ENCODE results near the gene RAB3C.
"Not testable (repeated sequence)": the region's sequence is repeated elsewhere in the genome, so short reads cannot be mapped to it uniquely, and the experiment has no call there.

Gene RAB3C

DNA sequence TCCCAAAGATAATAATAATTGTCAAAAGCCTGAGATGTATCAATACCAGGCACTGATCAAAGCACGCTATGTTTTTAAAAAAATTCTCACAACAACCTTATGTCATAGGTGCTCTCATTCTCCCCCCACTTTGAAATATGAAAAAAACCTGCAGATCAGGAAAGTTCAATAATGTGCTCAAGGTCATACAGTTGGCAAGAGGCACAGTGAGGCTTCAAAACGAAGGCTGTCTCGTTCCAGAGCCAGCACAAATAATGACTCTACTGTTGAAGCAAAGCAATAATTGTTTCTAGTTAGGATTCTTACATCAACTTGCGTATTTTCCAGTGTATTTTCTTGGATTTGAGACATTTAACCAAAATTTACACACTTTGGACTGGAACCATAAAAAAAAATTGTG lies 88.3 kb downstream of the RAB3C start:
- no peak for DNase-seq (ENCODE audit: low read depth, low spot score)
- no peak overlapping the region for H3K27ac ChIP-seq

DNA sequence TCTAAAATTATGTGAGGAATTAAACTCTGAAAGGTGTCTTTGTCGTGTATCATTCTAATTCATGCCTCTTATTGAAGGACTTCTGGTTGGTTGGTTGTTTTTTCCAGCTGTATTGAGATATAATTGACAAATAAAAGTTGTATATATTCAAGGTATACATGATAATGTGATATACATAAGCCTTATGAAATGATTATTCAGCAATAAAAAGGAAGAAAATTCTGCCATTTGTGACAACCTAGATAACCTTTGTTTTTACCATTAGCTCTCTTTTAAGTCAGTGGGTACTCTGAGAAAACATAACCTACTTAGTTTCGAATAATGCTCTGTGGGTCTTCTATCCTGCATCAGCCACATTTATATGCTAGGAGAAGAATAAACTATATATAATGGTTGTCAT lies 89.6 kb downstream of the RAB3C start:
- no peak for DNase-seq (ENCODE audit: low read depth, low spot score)
- no peak overlapping the region for H3K27ac ChIP-seq

GRCh38 chr5:58674070-58674469 lies 91.2 kb downstream of the RAB3C start:
- DNase-seq (ENCODE audit: low read depth, low spot score), result no peak
- H3K27ac ChIP-seq, result no peak overlapping the region

GRCh38 chr5:58674711-58675110 lies 91.8 kb downstream of the RAB3C start:
- no peak overlapping the region for H3K27ac ChIP-seq
- DNase-seq (ENCODE audit: low read depth, low spot score), result no peak

DNA sequence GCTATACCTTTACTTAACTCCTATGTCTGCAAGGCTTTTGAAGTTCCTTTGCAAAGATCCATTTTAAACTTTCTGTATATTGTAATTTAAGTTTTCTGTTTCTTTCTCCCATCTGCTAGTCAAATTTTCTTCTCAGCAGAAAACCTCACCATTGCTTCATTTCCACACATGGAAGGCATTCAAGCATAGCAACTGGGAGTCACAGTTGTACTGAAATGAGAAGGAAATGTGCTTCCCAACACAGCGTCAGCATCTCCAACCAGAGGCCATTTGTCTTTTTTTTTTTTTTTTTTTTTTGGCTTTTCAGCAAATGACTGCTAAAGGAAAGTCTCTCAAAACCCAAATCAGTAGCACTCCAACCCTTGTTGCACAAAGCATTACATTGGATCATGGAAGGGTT lies 92.5 kb downstream of the RAB3C start:
- no peak for DNase-seq (ENCODE audit: low read depth, low spot score)
- H3K27ac ChIP-seq, result no peak overlapping the region

DNA sequence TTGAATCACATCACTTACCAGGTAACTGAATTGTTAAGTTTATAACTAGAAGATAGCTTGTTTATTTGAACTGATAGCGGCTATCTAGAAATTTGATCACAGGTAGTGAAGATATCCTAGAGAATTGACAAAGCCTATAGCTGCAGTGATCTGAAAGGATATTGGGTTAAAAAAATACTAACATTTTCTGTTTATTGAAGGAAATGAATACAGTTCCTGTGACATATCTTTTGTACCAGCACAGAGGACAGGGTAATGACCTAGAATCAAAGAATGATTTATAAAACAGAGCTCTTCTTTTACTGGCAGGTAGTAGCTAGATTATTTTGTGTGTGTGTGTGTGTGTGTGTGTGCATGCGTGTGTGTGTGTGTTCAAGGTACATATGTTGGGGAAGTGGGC lies 94.8 kb downstream of the RAB3C start:
- H3K27ac ChIP-seq, result no peak overlapping the region
- no peak for DNase-seq (ENCODE audit: low read depth, low spot score)

- no peak overlapping the region for H3K27ac ChIP-seq
- DNase-seq (ENCODE audit: low read depth, low spot score), result no peak
These were observed 97.6 kb downstream of the RAB3C start for GRCh38 chr5:58680503-58680902.

- DNase-seq (ENCODE audit: low read depth, low spot score), result no peak
- H3K27ac ChIP-seq, result no peak overlapping the region
These were observed 99.1 kb downstream of the RAB3C start for GRCh38 chr5:58681943-58682342.

GRCh38 chr5:58683567-58683966 lies 100.7 kb downstream of the RAB3C start:
- H3K27ac ChIP-seq, result no peak overlapping the region
- no peak for DNase-seq (ENCODE audit: low read depth, low spot score)

DNA sequence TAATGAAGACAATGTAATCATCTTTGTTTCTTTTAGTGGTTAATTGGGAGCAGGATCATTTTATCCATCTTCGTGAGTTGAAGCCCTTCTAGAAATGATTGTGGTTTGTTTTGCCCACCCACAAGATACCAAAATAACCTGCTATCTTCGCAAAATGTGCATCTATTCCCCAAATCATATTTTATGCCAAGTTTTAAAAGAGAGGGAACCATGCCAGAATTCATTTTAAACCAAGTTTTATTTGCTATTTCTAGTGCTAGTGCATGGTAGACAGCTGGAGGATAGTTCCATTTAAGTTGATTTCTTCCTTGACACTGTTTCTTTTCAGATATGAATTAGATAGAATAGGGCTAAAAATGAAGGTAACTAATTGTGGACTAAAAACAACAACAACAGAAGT lies 104.2 kb downstream of the RAB3C start:
- H3K27ac ChIP-seq, result no peak overlapping the region
- DNase-seq (ENCODE audit: low read depth, low spot score), result no peak

DNA sequence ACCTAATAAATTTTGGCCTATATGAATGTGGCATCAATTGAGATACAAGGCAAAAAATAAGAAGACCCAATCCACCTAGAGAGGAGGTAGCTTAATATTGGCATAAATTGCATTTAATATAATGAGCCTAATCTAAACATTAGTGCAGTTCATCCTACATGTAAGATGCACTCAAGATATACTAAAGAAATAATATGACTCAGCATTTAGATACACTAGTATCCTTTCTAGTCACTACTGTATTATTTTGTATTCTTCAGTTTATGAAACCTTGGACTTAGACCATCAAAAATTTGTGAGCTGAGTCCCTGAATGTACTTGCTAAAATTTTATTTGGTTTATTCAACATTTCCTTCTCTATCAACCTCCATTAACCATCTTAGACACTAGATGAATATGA lies 104.7 kb downstream of the RAB3C start:
- no peak for DNase-seq (ENCODE audit: low read depth, low spot score)
- no peak overlapping the region for H3K27ac ChIP-seq

DNA sequence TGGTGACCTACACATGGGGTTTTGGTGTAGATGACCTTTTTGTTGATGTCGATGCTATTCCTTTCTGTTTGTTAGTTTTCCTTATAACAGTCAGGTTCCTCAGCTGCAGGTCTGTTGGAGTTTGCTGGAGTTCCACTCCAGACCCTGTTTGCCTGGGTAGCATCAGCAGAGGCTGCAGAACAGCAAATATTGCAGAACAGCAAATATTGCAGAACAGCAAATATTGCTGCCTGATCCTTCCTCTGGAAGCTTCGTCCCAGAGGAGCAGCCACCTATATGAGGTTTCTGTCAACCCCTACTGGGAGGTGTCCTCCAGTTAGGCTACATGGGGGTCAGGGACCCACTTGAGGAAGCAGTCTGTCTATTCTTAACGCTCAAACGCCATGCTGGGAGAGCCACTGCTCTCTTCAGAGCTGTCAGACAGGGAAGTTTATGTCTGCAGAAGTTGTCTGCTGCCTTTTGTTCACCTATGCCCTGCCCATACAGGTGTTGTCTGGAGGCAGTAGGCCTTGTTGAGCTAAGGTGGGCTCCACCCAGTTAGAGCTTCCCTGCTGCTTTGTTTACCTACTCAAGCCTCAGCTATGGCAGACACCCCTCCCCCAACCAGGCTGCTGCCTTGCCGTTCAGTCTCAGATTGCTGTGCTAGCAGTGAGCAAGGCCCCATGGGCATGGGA lies 116.3 kb downstream of the RAB3C start:
- not testable (repeated sequence) for H3K27ac ChIP-seq; DNase-seq (ENCODE audit: low read depth, low spot score)

GRCh38 chr5:58699762-58700118 lies 116.9 kb downstream of the RAB3C start:
- no peak overlapping the region for H3K27ac ChIP-seq
- DNase-seq (ENCODE audit: low read depth, low spot score), result no peak

DNA sequence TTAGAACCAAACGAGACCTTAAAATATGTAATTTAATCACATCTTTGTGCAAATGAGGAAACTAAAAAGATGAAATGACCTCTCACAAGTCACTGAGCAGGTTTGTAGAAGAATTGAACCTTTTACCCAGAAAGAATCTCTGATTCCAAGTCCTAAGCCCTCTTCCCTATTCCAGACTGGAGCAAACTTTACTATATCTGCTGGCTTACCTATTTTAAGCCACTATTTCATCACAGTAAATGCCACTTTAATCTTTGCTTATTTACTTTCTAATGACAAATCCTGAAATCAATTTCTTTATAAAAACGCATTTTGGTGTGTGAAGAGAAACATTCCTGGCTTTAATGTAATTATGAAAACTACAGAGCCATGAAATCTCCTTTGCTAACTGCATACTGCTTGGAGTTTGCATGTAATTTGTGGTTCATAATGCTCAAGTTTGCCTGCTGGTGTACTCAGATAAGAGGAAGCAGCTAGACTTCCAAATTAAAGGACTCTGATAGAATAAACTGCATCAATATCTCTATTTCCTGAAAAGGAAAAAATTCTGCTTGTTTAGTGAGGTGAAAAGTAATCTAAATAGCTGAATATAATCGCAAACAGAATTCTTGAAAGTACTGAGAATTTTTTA lies 121.2 kb downstream of the RAB3C start:
- DNase-seq (ENCODE audit: low read depth, low spot score), result no peak
- H3K27ac ChIP-seq, result no peak overlapping the region

DNA sequence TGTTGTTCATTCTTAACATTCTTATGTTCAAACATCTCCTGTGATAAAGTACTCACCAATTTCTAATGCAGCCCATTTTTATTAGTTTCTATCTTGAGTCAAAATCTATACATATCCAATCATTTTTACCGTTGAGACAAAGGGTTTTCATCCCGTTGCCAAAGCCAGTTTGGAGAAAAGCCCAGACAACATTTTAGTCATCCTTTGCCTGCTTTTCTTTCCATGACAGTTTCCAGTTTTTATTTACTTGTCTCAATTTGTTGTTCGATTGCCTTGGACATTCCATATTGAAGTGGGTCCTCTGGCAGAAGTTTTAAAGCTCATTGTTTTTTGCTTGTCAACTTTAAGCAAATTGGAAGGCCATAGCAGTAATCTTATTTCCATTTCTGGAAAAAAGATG lies 123.9 kb downstream of the RAB3C start:
- H3K27ac ChIP-seq, result no peak overlapping the region
- no peak for DNase-seq (ENCODE audit: low read depth, low spot score)

DNA sequence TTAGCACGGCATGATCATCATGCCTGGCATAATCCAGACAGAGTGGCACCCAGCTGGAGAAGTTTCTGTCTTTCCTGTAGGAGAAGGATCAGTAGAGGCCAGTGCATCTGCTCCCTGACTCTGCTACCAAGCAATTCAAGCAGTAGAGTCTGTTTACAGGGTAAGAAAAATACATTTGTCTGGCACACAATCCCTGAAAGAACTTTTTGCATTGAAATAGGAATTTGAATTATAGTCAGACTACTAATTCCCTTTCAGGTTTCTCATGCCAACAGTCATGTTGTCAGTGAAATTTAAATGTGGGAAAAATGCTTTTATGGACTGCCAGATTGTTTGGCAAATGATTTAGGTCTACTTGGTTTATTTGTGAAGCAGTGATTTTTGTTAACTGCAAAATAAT lies 125.6 kb downstream of the RAB3C start:
- H3K27ac ChIP-seq, result no peak overlapping the region
- DNase-seq (ENCODE audit: low read depth, low spot score), result no peak

DNA sequence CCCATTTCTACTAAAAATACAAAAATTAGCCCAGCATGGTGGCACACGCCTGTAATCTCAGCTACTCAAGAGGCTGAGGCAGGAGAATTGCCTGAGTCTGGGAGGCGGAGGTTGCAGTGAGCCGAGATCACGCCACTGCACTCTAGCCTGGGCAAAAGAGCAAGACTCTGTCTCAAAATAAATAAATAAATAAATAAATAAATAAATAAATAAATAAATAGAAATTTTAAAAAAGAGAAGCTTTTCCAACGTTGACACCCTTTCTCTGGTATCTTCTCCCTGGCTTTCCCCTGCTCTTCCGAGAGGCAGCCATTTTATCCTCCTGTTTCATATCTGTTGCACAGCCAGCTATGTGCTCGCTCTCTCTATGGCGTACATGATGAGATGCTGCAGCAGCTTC lies 127.5 kb downstream of the RAB3C start:
- H3K27ac ChIP-seq; DNase-seq (ENCODE audit: low read depth, low spot score): not testable (repeated sequence)

DNA sequence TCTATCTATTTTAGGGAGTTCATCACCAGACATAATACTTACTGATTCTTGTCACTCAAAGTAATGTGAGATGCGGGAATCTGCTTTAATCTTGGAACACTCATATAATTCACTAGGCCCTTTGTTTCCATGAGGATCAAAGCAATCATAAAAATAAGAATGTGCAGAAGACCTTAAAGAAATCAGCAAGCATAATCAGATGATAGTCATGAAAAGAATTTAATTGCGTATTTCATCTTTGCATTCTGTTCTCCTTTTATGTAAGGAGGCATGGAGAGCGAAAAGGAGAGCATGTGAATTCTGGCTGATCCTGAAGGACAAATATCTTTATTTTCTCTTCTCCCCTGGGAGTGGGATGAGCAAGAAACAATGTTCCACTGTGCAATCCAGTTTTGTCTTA lies 128.0 kb downstream of the RAB3C start:
- no peak overlapping the region for H3K27ac ChIP-seq
- no peak for DNase-seq (ENCODE audit: low read depth, low spot score)

GRCh38 chr5:58711965-58712364 lies 129.1 kb downstream of the RAB3C start:
- no peak overlapping the region for H3K27ac ChIP-seq
- DNase-seq (ENCODE audit: low read depth, low spot score), result no peak

DNA sequence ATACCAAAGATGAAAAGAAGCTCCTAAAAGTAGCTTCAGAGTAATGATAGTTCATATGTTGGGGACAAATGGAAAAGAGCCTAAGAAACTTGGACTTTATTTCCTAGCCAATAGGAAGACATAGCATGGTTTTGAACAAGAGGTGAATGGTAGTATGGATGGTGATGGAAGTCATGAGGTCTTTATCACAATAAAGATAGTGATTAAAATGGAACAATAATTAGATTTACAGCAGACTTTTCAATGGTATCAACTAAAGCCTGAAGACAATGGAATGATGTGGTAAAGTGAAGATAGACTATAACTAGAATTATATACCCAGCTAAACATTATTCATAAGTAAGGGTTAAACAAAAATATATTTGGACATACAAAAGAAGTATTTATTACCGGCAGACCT lies 131.2 kb downstream of the RAB3C start:
- DNase-seq (ENCODE audit: low read depth, low spot score), result no peak

DNA sequence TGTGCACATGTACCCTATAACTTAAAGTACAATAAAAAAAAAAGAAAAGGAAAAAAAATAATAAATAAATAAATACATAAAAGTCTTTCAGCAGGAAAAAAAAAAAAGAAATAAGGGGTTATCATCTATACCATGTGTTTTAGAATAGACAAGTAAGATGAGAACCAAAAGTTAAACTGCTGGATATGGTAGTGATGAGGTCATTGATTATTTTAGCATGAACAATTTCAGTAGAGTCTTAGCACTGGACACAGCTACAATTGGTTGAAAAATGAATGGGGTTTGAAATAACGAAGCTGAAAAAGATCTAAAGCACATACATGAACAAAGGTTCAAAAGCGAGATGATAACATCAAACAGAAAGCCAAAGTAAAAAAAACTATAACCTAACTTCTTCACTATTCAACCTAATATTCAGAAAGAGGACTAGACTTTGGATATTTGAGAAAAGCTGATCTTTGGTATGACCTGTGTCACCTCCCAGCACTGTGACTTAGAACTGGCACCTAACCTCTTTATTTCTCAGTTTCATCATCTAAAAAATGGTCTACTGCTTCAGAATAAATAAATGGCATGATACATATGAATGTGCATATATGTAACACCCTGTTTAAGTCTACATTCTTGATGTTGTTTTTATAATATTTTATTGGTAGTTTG lies 133.3 kb downstream of the RAB3C start:
- no peak overlapping the region for H3K27ac ChIP-seq
- DNase-seq (ENCODE audit: low read depth, low spot score), result no peak

More for the DNA sequence above, 131.2 kb downstream of the RAB3C start:
- H3K27ac ChIP-seq, result no peak overlapping the region

- no peak overlapping the region for H3K27ac ChIP-seq
- DNase-seq (ENCODE audit: low read depth, low spot score), result no peak
These were observed 133.8 kb downstream of the RAB3C start for GRCh38 chr5:58716713-58717112.

Data from epithelial cell of prostate (primary cell).